ENCODE results near the gene WWOX.

The WWOX gene

DNA sequence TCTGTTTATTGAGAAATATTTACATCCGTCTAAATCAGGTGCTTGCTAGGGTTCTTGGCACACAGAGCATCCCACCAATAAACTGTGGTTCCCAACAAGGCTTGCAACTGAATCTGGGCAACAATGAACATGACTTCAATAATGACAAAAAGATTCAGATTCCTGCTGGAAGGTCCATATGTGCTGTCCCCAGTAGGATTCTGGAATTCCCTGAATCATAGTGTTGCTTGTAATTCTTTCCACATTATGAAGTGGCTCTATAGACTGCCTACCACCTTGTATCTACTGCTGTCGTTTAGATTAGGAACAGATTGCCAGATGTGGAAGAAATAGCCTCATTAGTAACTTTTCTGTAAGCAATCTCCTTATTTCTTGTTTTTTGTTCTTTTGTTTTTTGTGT lies 265.9 kb downstream of the WWOX start:
- no peak for DNase-seq

DNA sequence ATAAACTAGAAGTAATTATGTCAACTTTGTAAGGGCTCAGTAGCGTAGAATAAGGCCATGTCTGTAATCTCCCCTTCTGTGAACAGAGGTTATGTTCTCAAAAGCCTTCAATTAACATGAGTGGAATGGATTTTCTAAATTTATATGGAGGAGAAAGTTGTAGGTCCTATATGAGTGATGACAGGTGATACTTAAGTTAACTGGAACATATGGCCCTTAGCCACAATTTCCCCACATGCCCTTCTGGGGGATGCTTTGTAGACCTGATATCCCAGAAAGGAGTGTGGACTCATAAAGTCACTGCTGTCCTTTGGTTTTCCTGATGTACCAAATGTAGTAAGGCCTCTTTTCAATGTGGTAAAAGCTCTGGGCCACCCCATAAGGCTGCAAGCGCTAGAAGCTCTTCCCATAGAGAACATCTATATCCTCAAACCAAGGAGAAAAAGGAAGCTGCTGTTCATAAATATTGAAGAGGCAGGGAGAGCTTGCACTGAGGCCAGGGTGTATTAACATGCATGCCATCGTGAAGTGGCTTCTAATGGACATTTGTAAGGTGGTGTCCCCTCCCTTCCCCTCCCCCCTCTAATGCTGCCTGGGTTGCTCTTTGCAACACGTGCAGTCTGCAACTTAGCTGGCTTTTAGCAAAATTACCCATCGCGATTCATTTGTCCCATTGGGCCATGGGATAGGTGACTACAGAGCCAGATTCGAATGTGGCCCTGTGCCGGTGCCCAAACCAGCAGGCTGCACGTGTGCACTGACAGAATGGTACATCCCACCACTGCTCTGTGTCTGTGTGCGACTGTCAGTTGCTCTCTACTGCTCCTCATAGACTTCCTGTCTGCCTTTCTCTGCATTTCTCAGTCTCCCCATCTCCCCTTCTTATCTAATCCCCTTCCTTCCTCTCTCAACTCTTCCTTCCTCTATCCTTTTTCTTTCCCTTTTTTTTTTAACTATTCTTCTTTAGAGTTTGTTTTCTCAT lies 269.0 kb downstream of the WWOX start:
- no peak for DNase-seq

DNA sequence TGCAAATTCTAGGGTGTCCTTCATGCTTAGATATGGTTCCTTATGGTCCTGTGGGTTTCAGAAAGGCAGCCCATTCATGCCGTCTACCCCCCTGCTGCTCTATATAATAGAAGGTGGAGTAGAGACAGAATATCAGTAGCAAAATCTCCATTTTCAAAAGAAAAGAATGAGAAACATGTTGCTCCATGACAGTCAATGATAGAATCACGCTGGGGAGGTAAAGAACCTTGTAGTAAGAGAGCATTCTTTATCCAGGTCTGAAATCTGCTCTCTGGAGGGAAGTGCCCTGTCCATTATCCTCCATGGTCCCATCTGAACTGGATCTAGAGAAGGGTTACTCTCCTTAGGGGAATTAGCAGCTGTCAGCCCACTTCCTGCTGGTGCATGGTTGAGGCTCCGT lies 272.8 kb downstream of the WWOX start:
- no peak for DNase-seq

DNA sequence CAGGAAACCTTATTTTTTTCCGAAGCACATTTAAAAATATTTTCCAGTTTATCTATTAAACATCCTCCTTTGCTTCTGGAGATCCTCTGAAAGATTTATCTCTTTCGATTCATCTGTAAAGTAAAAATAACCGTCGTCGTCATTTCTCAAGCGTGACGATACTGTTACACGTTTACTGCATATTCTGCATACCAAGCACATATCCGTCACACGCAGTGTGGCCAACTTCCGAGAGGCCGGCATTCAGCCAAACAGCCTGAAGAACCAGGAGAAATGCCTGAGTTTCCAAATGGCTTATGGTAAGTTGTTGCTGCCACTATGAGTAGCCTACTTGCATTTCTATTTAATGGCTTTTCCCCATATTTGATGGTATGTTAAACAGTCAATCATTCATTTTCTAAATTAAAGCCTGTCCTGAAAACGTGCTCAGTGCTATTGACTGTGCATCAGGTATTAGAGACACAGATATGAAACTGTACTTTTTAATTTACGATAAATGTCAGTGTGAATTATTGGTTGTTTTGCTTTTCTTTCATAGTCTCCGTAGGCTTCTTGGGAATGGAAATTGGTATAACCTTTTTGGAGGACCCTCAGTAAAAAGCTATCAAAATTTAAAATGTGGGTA lies 275.7 kb downstream of the WWOX start:
- DNase-seq, result no peak

DNA sequence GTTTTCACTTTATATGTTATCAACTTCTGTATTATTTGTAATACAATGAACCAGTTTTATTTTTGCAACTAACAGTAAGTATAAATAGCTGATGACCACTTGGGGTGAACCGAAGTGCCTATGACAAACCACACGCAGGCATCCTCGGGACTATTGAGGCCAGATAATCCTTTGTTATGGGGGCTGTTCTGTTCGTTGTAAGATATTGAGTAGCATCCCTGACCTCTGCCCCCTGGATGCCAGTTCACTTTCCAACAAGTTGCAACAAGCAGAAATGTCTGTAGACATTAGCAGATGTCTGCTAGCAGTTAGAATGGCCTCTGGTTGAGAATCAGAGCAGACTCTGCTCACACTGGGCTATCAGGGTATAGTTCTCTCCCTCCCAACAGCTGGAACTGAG lies 277.0 kb downstream of the WWOX start:
- no peak for DNase-seq

DNA sequence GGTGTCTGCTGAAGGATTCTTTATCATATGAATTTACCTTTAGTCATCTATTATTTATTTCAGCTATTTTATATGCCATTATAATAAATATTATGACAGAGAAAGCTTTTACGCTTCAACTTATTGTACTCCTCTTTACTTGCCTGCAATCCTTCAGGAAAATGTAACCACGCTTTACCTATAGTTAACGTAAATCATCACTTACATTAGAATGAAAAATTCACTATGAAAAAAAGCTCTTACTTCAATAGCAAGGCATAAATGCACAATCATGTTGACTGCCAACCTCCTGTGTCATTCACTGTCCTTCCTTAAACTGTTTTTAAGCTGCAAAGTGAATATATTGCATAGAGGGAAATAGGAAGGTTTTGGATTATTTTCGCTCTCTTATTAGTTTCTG lies 277.9 kb downstream of the WWOX start:
- DNase-seq, result no peak

DNA sequence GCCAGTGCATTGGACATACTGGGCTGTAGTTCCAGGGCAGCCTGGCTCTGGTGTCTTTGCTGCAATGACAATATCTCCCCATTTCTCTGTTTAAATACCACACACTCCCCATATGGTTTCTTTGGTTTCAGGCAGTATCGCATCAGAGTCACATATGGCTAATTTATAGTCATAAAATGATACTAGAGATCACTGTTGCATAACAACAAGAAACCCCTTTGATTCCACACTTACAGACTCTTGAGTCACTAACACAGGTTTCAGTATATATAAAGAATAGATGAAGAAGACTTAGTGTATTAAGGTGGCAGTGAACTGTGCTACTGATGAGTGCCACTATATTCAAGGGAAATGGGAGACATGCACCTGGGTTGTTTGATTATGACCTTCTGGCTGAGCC lies 281.6 kb downstream of the WWOX start:
- DNase-seq, result no peak

DNA sequence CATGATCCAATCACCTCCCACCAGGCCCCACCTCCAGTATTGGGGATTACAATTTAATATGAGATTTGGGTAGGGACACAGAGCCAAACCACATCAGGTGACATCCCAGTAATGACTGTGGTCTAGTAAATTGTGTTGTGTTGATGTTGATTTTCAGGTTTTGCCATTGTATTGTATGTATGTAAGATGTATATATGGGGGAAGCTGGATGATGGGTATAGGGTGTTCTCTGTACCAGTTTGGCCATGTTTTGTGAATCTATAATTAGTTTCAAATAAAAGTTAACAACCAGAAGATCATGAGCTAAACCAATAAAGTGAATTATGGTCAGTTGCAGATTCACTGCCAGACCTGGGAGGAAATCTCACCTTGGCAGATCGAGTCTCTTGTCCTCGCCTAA lies 283.7 kb downstream of the WWOX start:
- no peak for DNase-seq

DNA sequence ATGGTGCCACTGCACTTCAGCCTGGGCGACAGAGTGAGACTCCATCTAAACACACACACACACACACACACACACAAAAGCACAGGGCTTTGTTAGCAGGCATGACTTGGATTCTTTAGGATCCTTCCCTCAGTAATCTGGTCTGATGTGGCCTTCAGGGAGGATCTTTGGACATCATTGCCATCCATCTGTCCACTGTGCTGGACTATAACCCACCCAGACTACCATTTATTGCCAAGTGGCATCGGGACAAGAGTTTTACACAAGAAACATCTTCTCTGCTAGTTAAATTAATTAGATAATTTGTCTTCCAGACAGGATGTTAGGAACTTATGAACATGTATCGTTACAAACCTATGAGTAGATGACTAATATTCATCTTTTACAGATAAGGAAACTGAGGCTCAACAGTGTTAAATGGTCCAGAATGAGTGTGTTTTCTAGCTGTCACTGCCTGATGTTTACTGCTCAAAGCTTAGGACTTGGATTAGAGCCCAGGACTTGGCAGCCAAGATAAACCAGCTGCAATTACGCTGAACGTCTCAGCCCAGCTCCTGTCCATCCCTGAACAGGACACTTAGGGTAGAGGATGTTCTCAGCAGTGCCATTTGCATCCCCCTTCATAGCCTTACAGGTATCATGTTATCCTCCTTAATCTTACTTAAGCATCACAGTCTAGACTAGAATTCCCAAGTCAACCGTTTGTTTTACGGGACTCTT lies 285.8 kb downstream of the WWOX start:
- no peak for DNase-seq

DNA sequence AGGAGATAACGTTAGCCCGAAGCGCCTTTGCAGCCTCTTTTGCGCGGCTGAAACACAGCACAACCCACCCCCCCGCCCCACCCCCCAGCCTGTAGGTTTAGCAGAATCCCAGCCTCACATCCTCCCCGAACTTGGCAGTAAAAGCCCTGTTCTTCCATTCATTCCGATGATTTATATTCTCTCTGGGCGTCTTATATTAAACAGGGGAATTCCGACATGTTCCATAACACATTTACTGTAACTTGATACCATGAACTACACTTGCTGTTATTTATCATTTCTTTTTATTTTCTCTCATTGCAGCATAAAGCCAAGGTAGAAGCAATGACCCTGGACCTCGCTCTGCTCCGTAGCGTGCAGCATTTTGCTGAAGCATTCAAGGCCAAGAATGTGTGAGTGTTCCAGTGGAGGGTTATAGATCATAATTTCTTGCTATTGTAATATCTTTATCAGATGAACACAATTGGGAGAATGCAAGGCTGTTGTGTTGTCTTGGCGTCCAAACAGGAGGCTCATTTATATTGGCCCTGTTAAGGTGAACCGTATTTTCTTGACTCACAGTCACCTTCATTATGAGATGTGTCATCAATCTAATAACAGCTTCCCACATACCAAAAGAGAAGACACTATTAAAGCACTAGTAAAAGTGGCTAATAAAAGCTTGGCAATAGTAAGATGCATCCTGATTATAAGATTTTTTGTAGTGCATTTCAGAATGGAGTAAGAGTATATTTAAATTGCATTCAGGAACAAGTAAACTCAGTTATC lies 287.3 kb downstream of the WWOX start:
- no peak for DNase-seq

DNA sequence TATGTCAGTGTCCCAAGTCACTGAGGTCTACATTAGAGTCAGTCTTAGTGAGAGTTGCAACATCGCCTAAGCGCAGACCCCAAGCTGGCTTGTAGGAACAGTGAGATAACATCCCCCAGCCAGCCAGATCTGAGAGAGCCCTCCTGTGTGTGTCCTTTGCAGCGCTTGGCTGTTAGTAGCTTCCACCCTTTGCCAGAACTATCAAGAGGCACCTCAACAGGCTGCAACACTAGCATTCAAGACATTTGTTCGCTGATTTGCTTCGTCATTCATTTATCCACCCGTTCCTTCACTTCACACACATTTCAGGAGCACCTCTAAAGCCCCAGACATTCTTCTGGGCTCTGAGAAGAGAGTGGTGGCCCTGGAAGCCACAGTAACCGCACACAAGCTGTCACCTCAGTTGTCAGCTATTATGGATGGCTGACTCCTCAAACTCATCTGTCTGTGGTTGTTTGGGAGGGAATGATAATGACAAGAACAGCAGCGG lies 289.6 kb downstream of the WWOX start:
- DNase-seq, result no peak

DNA sequence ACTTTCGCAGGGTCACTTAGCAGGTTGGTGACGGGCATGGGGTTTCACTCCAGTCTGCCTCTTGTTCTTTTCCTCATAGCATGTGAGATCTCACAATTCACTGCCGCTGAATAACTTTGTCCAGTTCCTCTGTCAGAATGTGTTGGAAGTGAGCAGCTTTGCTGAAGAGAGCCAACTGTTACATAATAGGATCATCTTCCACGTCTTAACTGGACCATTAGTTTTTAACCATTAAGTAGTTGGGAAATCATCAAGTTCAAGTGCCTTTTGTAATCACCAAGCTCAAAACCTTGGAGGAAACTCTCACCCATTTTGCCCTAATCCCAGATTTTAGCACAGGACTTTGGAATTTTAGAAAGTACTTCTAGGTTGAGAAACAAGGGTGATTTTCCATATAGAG lies 290.6 kb downstream of the WWOX start:
- DNase-seq, result no peak

DNA sequence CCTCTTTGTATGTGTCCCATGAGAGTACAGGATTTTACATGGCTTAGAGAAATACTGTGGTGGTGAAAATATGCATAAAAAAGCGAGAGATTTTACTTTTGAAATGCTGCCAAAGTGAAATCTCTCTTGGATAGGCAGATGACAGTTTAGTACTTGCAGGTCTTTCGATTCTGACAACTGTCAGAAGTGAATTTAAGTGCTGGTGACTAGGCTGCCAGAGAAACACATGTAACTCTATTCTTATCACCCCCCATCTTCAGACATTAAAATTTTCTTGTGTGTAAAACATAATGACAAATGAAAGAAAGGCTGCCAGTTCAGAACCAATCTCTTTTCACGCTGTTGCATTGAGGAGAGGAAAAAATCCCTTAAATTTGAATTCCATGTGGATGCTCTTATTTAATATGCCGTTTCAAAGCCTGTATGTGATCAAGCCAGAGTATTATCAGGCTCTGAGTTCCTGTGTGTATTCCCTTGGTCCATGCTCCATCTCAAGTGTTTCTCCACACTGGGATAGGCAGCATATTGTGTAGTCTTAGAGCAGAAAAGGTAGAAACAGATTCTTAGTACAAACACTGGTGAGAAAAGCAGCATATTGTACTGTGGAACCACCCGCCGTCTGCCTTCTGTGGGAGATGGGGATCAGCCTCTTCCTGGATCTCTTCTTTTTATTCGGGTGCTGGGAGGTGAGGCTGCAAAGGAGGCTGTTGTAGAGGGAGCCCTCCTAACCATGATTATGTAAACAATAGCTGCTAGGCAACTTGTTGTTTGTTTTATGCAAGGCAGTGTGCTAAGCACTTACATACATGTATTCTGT lies 291.3 kb downstream of the WWOX start:
- DNase-seq, result no peak

DNA sequence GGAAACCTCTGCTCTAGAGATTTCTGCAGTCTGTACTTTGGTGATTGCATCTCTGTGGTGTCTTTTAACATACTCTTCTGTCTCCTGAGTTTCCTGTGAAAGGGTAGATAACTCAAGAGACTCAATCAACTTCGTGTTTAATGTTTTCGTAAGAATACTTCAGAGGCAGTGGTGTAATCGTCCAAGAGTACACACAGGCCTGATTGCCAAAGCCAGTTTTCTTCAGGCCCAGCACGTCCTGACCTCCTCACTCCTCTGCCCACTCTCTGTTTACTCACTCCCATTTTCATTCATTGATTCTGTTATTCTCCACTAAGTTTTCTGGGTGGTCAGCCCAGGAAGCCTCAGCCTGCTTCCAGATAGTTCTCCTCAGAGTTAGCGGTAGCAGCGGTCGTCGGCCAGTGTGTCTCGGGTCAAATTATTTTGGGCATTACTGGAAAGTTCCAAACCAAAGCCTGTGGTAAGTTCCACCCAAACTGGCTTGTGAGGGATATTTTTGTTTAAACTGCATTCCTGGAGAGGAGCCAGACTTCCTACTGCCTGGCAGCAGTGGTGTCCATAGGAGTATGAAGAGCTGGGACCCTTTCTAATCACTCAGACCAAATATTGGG lies 293.2 kb downstream of the WWOX start:
- DNase-seq, result no peak

DNA sequence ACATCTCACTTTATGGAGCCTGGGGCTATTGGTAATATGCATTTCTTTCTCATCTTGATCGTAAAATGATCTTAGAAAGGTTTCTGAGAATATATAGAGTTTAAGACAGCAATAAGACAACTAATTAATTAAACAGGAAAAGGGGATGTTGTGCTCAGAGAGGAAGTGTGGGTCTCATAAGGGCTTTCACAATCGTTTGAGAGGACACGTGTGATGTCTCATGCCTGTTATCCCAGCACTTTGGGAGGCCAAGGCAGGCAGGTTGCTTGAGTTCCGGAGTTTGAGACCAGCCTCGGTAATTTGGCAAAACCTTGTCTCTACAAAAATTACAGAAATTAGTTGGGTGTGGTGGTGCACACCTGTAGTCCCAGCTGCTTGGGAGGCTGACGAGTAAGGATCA lies 295.6 kb downstream of the WWOX start:
- DNase-seq, result no peak

DNA sequence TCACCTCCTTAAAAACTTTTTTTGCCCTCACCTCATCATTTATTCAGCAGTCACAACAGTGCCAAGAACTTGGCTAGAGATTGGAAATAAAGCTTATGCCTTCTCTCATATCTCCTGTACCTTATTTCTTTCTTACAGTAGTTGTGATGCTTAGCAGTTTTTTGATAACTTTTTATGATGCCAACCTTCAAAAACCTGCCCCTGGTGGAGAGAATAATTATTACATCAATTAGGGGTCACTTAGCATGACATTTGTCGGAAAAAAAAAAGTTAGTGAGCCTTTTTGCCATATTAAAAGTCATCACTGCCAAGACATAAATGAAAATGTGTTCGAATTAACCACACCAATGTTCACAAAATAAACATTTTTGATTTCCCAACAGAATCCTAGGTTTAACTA lies 296.6 kb downstream of the WWOX start:
- DNase-seq, result no peak

DNA sequence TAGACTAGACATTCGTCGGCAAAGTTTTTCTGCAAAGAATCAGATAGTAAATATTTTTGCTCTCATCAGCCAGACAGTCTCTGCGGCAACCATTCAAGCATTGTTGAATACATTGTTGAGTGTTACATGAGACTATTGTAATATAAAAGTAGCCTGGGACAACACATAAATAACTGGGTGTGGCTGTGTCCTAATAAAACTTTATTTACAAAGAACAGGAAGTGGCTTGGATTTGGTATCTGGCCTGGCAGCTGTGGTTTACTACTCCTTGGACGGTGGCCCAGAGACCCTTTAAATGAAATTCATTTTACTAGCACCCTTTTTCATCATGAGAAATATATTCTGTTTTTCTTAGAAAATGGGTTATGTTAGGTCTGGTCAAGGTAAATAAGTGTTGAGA lies 297.2 kb downstream of the WWOX start:
- no peak for DNase-seq

DNA sequence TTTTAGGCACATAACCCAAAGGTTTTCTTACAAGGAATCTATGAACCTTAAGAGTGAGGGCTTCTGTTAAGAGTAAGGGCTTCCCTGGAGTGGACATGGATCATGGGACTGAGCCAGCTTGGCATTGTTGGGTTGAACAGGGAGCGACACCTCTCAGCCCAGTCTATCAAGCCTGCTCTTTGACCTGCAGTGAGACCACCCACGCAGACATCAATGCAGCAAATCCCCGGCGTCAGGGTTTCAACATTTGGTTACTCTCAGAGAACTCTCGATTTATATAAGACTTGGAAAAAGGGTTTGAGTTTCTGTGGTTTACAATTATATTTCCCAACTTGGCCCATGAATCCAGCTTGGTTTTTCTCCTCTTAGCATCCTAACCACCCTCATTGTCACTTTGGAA lies 299.9 kb downstream of the WWOX start:
- DNase-seq, result no peak

DNA sequence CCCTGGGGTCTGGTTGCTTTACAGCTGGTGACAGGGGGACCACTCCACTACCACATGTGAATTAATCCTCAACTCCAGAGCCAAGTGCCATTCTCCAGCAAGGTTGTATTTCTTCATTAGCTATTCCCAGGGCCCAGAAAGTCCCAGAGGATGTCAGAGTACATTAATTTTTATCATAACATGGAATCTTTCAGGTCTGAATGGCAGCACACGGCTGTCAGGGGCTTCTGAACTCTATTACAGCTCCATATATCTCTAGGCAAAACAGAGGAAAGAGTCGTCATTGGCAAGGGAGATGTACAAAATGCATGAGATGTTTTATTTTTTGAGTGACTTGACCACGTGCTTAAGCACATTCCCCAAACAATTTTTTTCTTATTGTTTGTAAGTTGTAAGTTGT lies 303.4 kb downstream of the WWOX start:
- no peak for DNase-seq

DNA sequence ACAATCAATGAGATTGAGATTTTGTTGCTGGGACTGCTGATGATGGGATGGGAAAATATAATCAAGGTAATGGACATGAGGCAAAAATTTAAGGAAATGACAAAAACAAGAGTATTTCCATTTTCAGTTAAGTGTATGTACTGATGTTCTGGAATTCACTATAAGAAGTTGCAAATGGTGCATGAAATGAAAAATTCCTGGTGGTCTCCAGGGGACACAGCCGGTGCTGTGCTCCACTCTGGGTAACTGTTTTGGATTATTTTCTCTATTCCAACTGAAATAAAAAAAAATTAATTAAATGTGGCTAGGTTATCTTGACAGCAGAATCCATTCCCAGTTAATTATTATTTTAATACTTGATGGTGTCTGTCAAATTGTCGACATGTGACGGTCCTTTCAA lies 305.6 kb downstream of the WWOX start:
- no peak for DNase-seq

DNA sequence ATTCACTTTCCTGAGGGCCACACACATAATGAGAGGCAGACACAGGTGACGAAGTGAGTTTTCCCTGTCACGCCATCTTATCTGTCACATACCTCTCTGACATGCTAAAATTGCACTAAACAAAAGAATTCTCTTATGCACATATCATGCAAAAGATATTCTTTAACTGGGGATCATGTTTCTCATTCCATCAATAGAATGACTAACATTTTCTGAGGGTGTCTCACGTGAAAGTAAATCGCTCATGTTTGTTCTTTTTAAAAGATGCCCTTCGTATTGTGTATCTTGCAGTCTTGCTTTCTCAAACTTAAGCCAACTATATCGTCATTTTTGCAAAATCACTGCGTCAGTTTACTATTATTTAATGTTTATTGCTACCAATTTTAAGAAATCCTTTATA lies 306.4 kb downstream of the WWOX start:
- no peak for DNase-seq

DNA sequence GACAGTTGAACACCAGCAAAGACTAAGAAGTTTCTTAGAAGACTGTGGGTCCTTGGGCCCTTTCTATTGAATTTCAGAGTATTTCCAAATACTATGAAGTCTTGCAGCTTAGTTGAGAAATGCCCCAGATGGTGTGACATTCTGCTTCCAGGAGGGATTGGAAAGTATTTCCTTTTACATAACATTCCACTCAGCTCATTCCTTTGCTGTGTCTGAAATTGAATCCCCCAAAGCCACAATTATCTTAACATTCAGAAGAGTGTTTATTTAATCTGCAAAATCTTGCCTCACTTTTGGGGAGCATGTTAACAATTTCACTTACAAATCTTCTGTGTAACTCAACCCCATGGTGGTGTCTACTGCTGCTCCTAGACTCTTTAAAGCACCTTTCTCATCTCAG lies 307.7 kb downstream of the WWOX start:
- DNase-seq, result no peak

All from NCI-H446 (cell line).